Sciatic nerve (tissue), 2 donors: Measurements from ENCODE around the gene THG1L. TPM values are rescaled to one million over a fixed set of nuclear protein-coding genes. Genes with fewer than 3 reads are reported as not detected.
A peak's percentile ranks its signal among the peaks of the same experiment; 100 is the strongest.
"Not testable (repeated sequence)": the region's sequence is repeated elsewhere in the genome, so short reads cannot be mapped to it uniquely, and the experiment has no call there.

ENCODE experiments used
- ATAC-seq: fragments of 200-7000 bp; cut with Tn5 transposase; one replicate; pipeline ENCODE4 v1.9.1; 2020; ENCODE audit warnings: mild to moderate bottlenecking, moderate library complexity
- DNase-seq: peaks from one replicate; pipeline ENCODE4 v3.0.0-alpha.2; 2020; ENCODE audit warnings: low spot score
- intact Hi-C: fragments of 100-400 bp; cut with DNase I; formaldehyde crosslinking; loops from one replicate; pipeline ENCODE4 v1.14.2; 2022
- total RNA-seq: library from RNA; stranded (reverse); fragmentation: NEBNext Ultra II Directional; extraction: Animal tissue kit (Norgen Biotek cat#: 25700); gene quantifications from one replicate; pipeline ENCODE4 v1.2.1, GENCODE V29; 2021
- donor health status: DM: no; HTN: no; CAD: no.
- donor health status: DM: no; HTN: no; CAD: no.

The THG1L gene
- 5.8 TPM for total RNA-seq

- DNase-seq: peak; percentile 99
- peak; percentile 100 for ATAC-seq
- intact Hi-C loops: no loop called here
Measured at GRCh38 chr5:157731272-157732129, at the start of gene THG1L. TSS of gene THG1L (plus strand) at chr5:157731420. CDS start at chr5:157731441, 21 bp downstream.

GRCh38 chr5:157682257-157682656 is 49.0 kb upstream of the THG1L start:
- intact Hi-C loops: no loop called here
- no peak for DNase-seq
- no peak for ATAC-seq

GRCh38 chr5:157686276-157687197 is 44.7 kb upstream of the THG1L start:
- peak; percentile 88 for ATAC-seq
- DNase-seq, intact Hi-C loops: not testable (repeated sequence)

GRCh38 chr5:157687198-157687554 is 44.0 kb upstream of the THG1L start:
- no peak for DNase-seq
- peak; percentile 73 for ATAC-seq
- intact Hi-C loops: no loop called here

GRCh38 chr5:157689942-157690689 is 41.1 kb upstream of the THG1L start:
- intact Hi-C loops: no loop called here
- DNase-seq: no peak
- ATAC-seq: no peak

- no peak for ATAC-seq
- intact Hi-C loops: no loop called here
- DNase-seq: no peak
Measured at GRCh38 chr5:157690690-157691433, 40.4 kb upstream of the THG1L start.

- intact Hi-C loops, DNase-seq, ATAC-seq: not testable (repeated sequence)
Measured at GRCh38 chr5:157693816-157694215, 37.4 kb upstream of the THG1L start.

GRCh38 chr5:157696154-157696553 is 35.1 kb upstream of the THG1L start:
- intact Hi-C loops, ATAC-seq, DNase-seq: not testable (repeated sequence)

GRCh38 chr5:157698674-157699073 is 32.5 kb upstream of the THG1L start:
- ATAC-seq, intact Hi-C loops, DNase-seq: not testable (repeated sequence)

- intact Hi-C loops: no loop called here
- no peak for ATAC-seq
- no peak for DNase-seq
Measured at GRCh38 chr5:157703736-157704135, 27.5 kb upstream of the THG1L start.

- intact Hi-C loops: no loop called here
- ATAC-seq: no peak
- DNase-seq: no peak
Measured at GRCh38 chr5:157708866-157709265, 22.4 kb upstream of the THG1L start.

GRCh38 chr5:157709346-157709745 is 21.9 kb upstream of the THG1L start:
- DNase-seq (no peak), ATAC-seq (no peak)
- intact Hi-C loops: no loop called here

- no peak for ATAC-seq
Measured at GRCh38 chr5:157710431-157710830, 20.8 kb upstream of the THG1L start.

GRCh38 chr5:157710882-157711281 is 20.3 kb upstream of the THG1L start:
- DNase-seq (no peak), ATAC-seq (no peak)
- intact Hi-C loops: loop anchor here (10.0 kb wide), 1 partner anchor 266 kb away; no protein-coding TSS in a partner anchor

More at GRCh38 chr5:157710431-157710830, 20.8 kb upstream of the THG1L start:
- no peak for DNase-seq
- intact Hi-C loops: loop anchor here (10.0 kb wide), 1 partner anchor 266 kb away; no protein-coding TSS in a partner anchor

- ATAC-seq (no peak), DNase-seq (no peak)
- intact Hi-C loops: loop anchor here (10.0 kb wide), 1 partner anchor 269 kb away; no protein-coding TSS in a partner anchor
Measured at GRCh38 chr5:157713830-157714595, 17.2 kb upstream of the THG1L start.

- DNase-seq (no peak), ATAC-seq (no peak)
- intact Hi-C loops: loop anchor here (10.0 kb wide), 1 partner anchor 270 kb away; no protein-coding TSS in a partner anchor
Measured at GRCh38 chr5:157714596-157714864, 16.7 kb upstream of the THG1L start.

- peak; percentile 95 for ATAC-seq
Measured at GRCh38 chr5:157718519-157718918, 12.7 kb upstream of the THG1L start.

More at GRCh38 chr5:157718519-157718918, 12.7 kb upstream of the THG1L start:
- DNase-seq: no peak
- intact Hi-C loops: loop anchor here (10.0 kb wide), 1 partner anchor 274 kb away; no protein-coding TSS in a partner anchor
